Tibial artery (tissue), 4 donors: ENCODE results near the gene ACTR2.
"Not testable (repeated sequence)": the region's sequence is repeated elsewhere in the genome, so short reads cannot be mapped to it uniquely, and the experiment has no call there.

Experiments
- DNase-seq, 2 donors: peaks; one replicate each; pipeline ENCODE4 v3.0.0-alpha.2; 2019
- H3K27ac ChIP-seq, 2 donors: fragments of 200-600 bp; sonication (generic) in 1 of 2; 1 replicate in 1 of 2; 2 replicates in 1 of 2; pipeline ENCODE4 v1.5.1; 2018 to 2019; ENCODE audit warnings: mild to moderate bottlenecking in 1 of 2
- H3K27me3 ChIP-seq, 2 donors: fragments of 200-600 bp; sonication (generic) in 1 of 2; one replicate each; pipeline versions ENCODE4 v1.5.1 to v1.6.0; 2016 to 2019
- H3K36me3 ChIP-seq, 3 donors: fragments of 200-600 bp; sonication (generic) in 2 of 3; one replicate each; pipeline ENCODE4 v1.5.1; 2016 to 2019; ENCODE audit warnings: mild to moderate bottlenecking in 2 of 3
- H3K4me1 ChIP-seq, 4 donors: fragments of 200-600 bp; sonication (generic) in 2 of 4; 1 replicate in 3 of 4; 2 replicates in 1 of 4; pipeline ENCODE4 v1.5.1; 2016 to 2019
- H3K4me3 ChIP-seq, 2 donors: fragments of 200-600 bp; sonication (generic) in 1 of 2; 1 replicate in 1 of 2; 2 replicates in 1 of 2; pipeline ENCODE4 v1.5.1; 2018 to 2019; ENCODE audit warnings: mild to moderate bottlenecking in 2 of 2
- H3K9me3 ChIP-seq, 3 donors: fragments of 200-600 bp; sonication (generic) in 1 of 3; one replicate each; pipeline ENCODE4 v1.5.1; 2016 to 2019
- CTCF ChIP-seq, 2 experiments: fragments of 200-600 bp in 1 of 2; fragments of 450-650 bp in 1 of 2; IDR thresholded peaks; one replicate each; pipeline ENCODE4 v1.5.1; 2017 to 2019; ENCODE audit warnings: antibody characterized with exemption in 2 of 2, mild to moderate bottlenecking in 1 of 2, moderate library complexity in 1 of 2
- intact Hi-C: fragments of 100-400 bp; cut with DNase I; formaldehyde crosslinking; loops from one replicate; pipeline ENCODE4 v1.15.0; 2023; ENCODE audit warnings: low total_unique reads

Gene ACTR2

GRCh38 chr2:65214843-65215242, 12.8 kb upstream of the ACTR2 start:
- TF ChIP-seq CTCF (IDR thresholded peaks at IDR 0.05) = no peak
- Histone ChIP-seq H3K9me3 (no peaks in the 10 kb centered on the region), H3K4me1 (no peaks in the 10 kb centered on the region), H3K4me3 (no peak overlapping the region), H3K36me3 (no peaks in the 10 kb centered on the region), H3K27ac (no peak overlapping the region), H3K27me3 (no peaks in the 10 kb centered on the region)
- no peak for DNase-seq
- intact Hi-C loops = no loop called here

- H3K27ac ChIP-seq = no peak overlapping the region
- no peaks in the 10 kb centered on the region for H3K27me3 ChIP-seq
- TF ChIP-seq CTCF (IDR thresholded peaks at IDR 0.05) = no peak
- H3K4me3 ChIP-seq = no peak overlapping the region
- intact Hi-C loops = no loop called here
- DNase-seq = no peak
- no peaks in the 10 kb centered on the region for H3K4me1 ChIP-seq
- H3K36me3 ChIP-seq = no peaks in the 10 kb centered on the region
- H3K9me3 ChIP-seq = no peaks in the 10 kb centered on the region
Measured at GRCh38 chr2:65215946-65216345, 11.7 kb upstream of the ACTR2 start.

- no peak for DNase-seq
- Histone ChIP-seq H3K4me1 (no peaks in the 10 kb centered on the region), H3K36me3 (no peaks in the 10 kb centered on the region), H3K9me3 (no peaks in the 10 kb centered on the region), H3K27me3 (no peaks in the 10 kb centered on the region), H3K4me3 (no peak overlapping the region), H3K27ac (no peak overlapping the region)
- TF ChIP-seq CTCF (IDR thresholded peaks at IDR 0.05) = no peak
- intact Hi-C loops = no loop called here
Measured at GRCh38 chr2:65220432-65221131, 7.0 kb upstream of the ACTR2 start.

- H3K4me3 ChIP-seq, H3K36me3 ChIP-seq, H3K4me1 ChIP-seq, DNase-seq, H3K27ac ChIP-seq, H3K9me3 ChIP-seq, intact Hi-C loops, H3K27me3 ChIP-seq: not testable (repeated sequence)
Measured at GRCh38 chr2:65221275-65221674, 6.4 kb upstream of the ACTR2 start.

- H3K4me3 ChIP-seq = peak overlapping the region; percentile 81 to 100
- H3K36me3 ChIP-seq = peaks cover 0 to 7% (median 0%) of the 10 kb centered on the region in 3 donors
- no peaks in the 10 kb centered on the region for H3K27me3 ChIP-seq
- no peaks in the 10 kb centered on the region for H3K9me3 ChIP-seq
- no peak for DNase-seq
- H3K27ac ChIP-seq = peak overlapping the region; percentile 90 to 98
- H3K4me1 ChIP-seq = peaks cover 0 to 44% (median 22%) of the 10 kb centered on the region in 4 donors
- no peak for TF ChIP-seq CTCF (IDR thresholded peaks at IDR 0.05)
- intact Hi-C loops = no loop called here
Measured at GRCh38 chr2:65227020-65227455, 593 bp upstream of the ACTR2 start.

- Histone ChIP-seq H3K36me3 (peaks cover 0 to 7% (median 0%) of the 10 kb centered on the region in 3 donors), H3K4me3 (peak overlapping the region; percentile 81 to 100), H3K9me3 (no peaks in the 10 kb centered on the region), H3K27me3 (no peaks in the 10 kb centered on the region), H3K27ac (peak overlapping the region; percentile 90 to 98), H3K4me1 (peaks cover 0 to 57% (median 32%) of the 10 kb centered on the region in 4 donors)
- intact Hi-C loops = no loop called here
- TF ChIP-seq CTCF (IDR thresholded peaks at IDR 0.05) = no peak
- DNase-seq = no peak
Measured at GRCh38 chr2:65228263-65228750, 676 bp downstream of the ACTR2 start.
